OCI-LY7 (cell line): ENCODE data around the gene KIAA1671.

Experiments used
- CTCF ChIP-seq: fragments of 200-600 bp; sonication (generic); conservative IDR thresholded peaks from 2 replicates; pipeline ENCODE4 v1.5.1; 2014; ENCODE audit warnings: mild to moderate bottlenecking, antibody characterized with exemption, low read length, moderate library complexity, mixed read lengths
- EZH2phosphoT487 ChIP-seq: fragments of 200-600 bp; sonication (generic); IDR thresholded peaks from 2 replicates; pipeline ENCODE4 v1.6.1; 2018; ENCODE audit warnings: low read depth, borderline replicate concordance, mild to moderate bottlenecking, mixed run types, antibody characterized with exemption, low read length, moderate library complexity, mixed read lengths

DNA sequence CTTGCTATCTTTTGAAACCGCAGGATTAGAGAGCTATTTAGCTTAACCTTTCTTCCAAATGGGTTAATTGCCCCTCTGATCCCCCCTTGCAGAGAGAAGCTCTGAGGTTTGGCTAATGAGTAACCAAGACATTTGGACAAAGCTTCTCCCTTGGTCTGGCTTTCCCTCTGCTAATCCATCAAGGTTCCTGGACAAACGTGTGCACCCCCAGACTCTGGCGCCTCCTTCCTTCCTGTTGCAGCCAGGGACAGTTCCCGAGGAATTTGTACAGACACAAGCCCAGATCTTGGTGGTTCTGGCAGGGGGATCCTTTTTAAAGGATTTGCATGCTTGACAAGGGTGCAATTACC lies 1.6 kb downstream of the KIAA1671 start:
- TF ChIP-seq CTCF, result no peak
- TF ChIP-seq EZH2phosphoT487, result no peak
